HEK293 (cell line): Measurements from ENCODE around the gene TBC1D8.

Source experiments
- CTCF ChIA-PET: fragments of 350-600 bp; formaldehyde crosslinking; extraction: SDS; loops from one replicate; lab custom pipeline; 2021; ENCODE audit warnings: antibody characterized with exemption; lab: Yijun Ruan, JAX
- POLR2A ChIA-PET: fragments of 300-600 bp; formaldehyde crosslinking; extraction: SDS; loops from one replicate; lab custom pipeline; 2020; ENCODE audit warnings: antibody characterized with exemption, inconsistent platforms; lab: Yijun Ruan, JAX
- H3K27ac ChIP-seq: fragments of 200-500 bp; sonication (Bioruptor generic); 2 replicates; pipeline ENCODE4 v1.5.1; 2014; ENCODE audit warnings: low read depth, low read length, control low read depth, inconsistent platforms; ENCODE audit errors: extremely low read depth
- H3K36me3 ChIP-seq, 2 experiments: fragments of 200-500 bp in 1 of 2; sonication (Bioruptor generic) in 1 of 2; 1 replicate in 1 of 2; 2 replicates in 1 of 2; pipeline ENCODE4 v1.5.1; 2014 to 2017; ENCODE audit warnings: inconsistent platforms in 2 of 2, low read length in 2 of 2; ENCODE audit not compliant: control insufficient read depth in 2 of 2, insufficient read depth in 1 of 2
- H3K4me1 ChIP-seq: fragments of 200-500 bp; sonication (Bioruptor generic); 2 replicates; pipeline ENCODE4 v1.5.1; 2014; ENCODE audit warnings: mild to moderate bottlenecking, low read length, inconsistent platforms; ENCODE audit not compliant: control insufficient read depth, insufficient read depth
- H3K4me3 ChIP-seq: 2 replicates; pipeline ENCODE4 v1.5.1; 2011; ENCODE audit warnings: low read depth, mild to moderate bottlenecking, control low read depth, low read length, moderate library complexity
- H3K9me3 ChIP-seq: fragments of 200-500 bp; sonication (Bioruptor generic); 2 replicates; pipeline ENCODE4 v1.5.1; 2014; ENCODE audit warnings: low read depth, low read length, inconsistent platforms; ENCODE audit not compliant: control insufficient read depth, insufficient read depth
- HOXD13 ChIP-seq: sonication (generic); formaldehyde crosslinking; IDR thresholded peaks from 2 replicates; pipeline ENCODE4 v1.8.0; 2022; ENCODE audit warnings: missing genetic modification reagents, borderline replicate concordance
- IKZF3 ChIP-seq: fragments of 450-650 bp; IDR thresholded peaks from 2 replicates; pipeline ENCODE4 v1.5.0; 2018; ENCODE audit warnings: missing biosample characterization, mild to moderate bottlenecking, missing genetic modification characterization, moderate library complexity
- OVOL3 ChIP-seq: fragments of 450-650 bp; formaldehyde crosslinking; IDR thresholded peaks from 2 replicates; pipeline ENCODE4 v1.5.1; 2016; ENCODE audit warnings: missing biosample characterization, missing genetic modification characterization
- PRDM1 ChIP-seq: fragments of 450-650 bp; formaldehyde crosslinking; IDR thresholded peaks from 2 replicates; pipeline ENCODE4; 2016; ENCODE audit warnings: missing biosample characterization, missing genetic modification characterization
- PRDM4 ChIP-seq: fragments of 450-650 bp; formaldehyde crosslinking; IDR thresholded peaks from 2 replicates; pipeline ENCODE4 v1.5.1; 2017; ENCODE audit warnings: missing biosample characterization, missing genetic modification characterization
- SCRT2 ChIP-seq: fragments of 450-650 bp; formaldehyde crosslinking; IDR thresholded peaks from 2 replicates; pipeline ENCODE4 v1.5.1; 2016; ENCODE audit warnings: missing biosample characterization, missing genetic modification characterization
- SETDB1 ChIP-seq: IDR thresholded peaks from one replicate; pipeline ENCODE4 v1.6.1; 2017; ENCODE audit warnings: mild to moderate bottlenecking, low read length, moderate library complexity, mixed read lengths; ENCODE audit not compliant: insufficient read length
- SP3 ChIP-seq: fragments of 450-650 bp; formaldehyde crosslinking; IDR thresholded peaks from 2 replicates; pipeline ENCODE4 v1.5.1; 2016; ENCODE audit warnings: missing biosample characterization, missing genetic modification characterization
- SP7 ChIP-seq: fragments of 450-650 bp; formaldehyde crosslinking; IDR thresholded peaks from 2 replicates; pipeline ENCODE4 v1.5.1; 2016; ENCODE audit warnings: missing biosample characterization, missing genetic modification characterization
- ZBTB26 ChIP-seq: fragments of 450-650 bp; formaldehyde crosslinking; optimal IDR thresholded peaks from 2 replicates; pipeline ENCODE3; 2016; ENCODE audit warnings: missing biosample characterization, mild to moderate bottlenecking, missing genetic modification characterization
- ZEB2 ChIP-seq: fragments of 450-650 bp; formaldehyde crosslinking; IDR thresholded peaks from 2 replicates; pipeline ENCODE4 v1.5.1; 2016; ENCODE audit warnings: missing biosample characterization, missing genetic modification characterization
- ZIC2 ChIP-seq: fragments of 450-650 bp; formaldehyde crosslinking; IDR thresholded peaks from 2 replicates; pipeline ENCODE4 v1.5.1; 2016; ENCODE audit warnings: missing biosample characterization, missing genetic modification characterization
- ZNF10 ChIP-seq: fragments of 450-650 bp; formaldehyde crosslinking; IDR thresholded peaks from 2 replicates; pipeline ENCODE4 v1.5.1; 2017; ENCODE audit warnings: missing biosample characterization, missing genetic modification characterization
- ZNF140 ChIP-seq: fragments of 450-650 bp; formaldehyde crosslinking; IDR thresholded peaks from 2 replicates; pipeline ENCODE4 v1.5.1; 2016; ENCODE audit warnings: missing biosample characterization, missing genetic modification characterization
- ZNF394 ChIP-seq: fragments of 450-650 bp; formaldehyde crosslinking; IDR thresholded peaks from 2 replicates; pipeline ENCODE4 v1.5.1; 2016; ENCODE audit warnings: missing biosample characterization, missing genetic modification characterization, mild to moderate bottlenecking, moderate library complexity, borderline replicate concordance
- ZNF510 ChIP-seq: fragments of 450-650 bp; formaldehyde crosslinking; IDR thresholded peaks from 2 replicates; pipeline ENCODE4 v1.5.1; 2018; ENCODE audit warnings: mild to moderate bottlenecking, missing genetic modification characterization, missing biosample characterization; ENCODE audit not compliant: insufficient replicate concordance
- ZNF530 ChIP-seq: fragments of 450-650 bp; formaldehyde crosslinking; IDR thresholded peaks from 2 replicates; pipeline ENCODE4 v1.5.1; 2016; ENCODE audit warnings: low read depth, missing biosample characterization, missing genetic modification characterization
- ZNF660 ChIP-seq: fragments of 450-650 bp; IDR thresholded peaks from 2 replicates; pipeline ENCODE4 v1.5.1; 2018; ENCODE audit warnings: missing biosample characterization, mild to moderate bottlenecking, missing genetic modification characterization

Gene TBC1D8

GRCh38 chr2:101146535-101146934, 4.6 kb downstream of the TBC1D8 start (continued):
- TF ChIP-seq ZBTB26 (tag by site-specific recombination) (no peak), ZEB2 (tag by site-specific recombination) (0 out of 2 replicates have a peak, but pooled peaks have one; percentile 30), SP7 (tag by site-specific recombination) (0 out of 2 replicates have a peak, but pooled peaks have one; percentile 16)

GRCh38 chr2:101145406-101145805, 5.8 kb downstream of the TBC1D8 start:
- Histone ChIP-seq H3K4me1 (peaks cover 11% of the 10 kb centered on the region), H3K27ac (no peak overlapping the region), H3K36me3 (no peaks in the 10 kb centered on the region), H3K9me3 (peaks cover 2% of the 10 kb centered on the region; the same call in 1 of the 2 replicates)
- ChIA-PET CTCF (no interaction called here), POLR2A (no interaction called here)
- TF ChIP-seq SCRT2 (tag by site-specific recombination): peak; percentile 87
- TF ChIP-seq PRDM1 (tag by site-specific recombination): peak; percentile 64
- TF ChIP-seq ZNF530 (tag by site-specific recombination): no peak
- TF ChIP-seq ZIC2 (tag by site-specific recombination): peak; percentile 33; the same call in 1 of the 2 replicates
- TF ChIP-seq IKZF3 (tag by site-specific recombination): 0 out of 2 replicates have a peak, but pooled peaks have one; percentile 33
- TF ChIP-seq PRDM4 (tag by site-specific recombination): peak; percentile 78
- TF ChIP-seq ZNF510: no peak
- no peak for TF ChIP-seq ZNF660 (tag by site-specific recombination)
- TF ChIP-seq ZNF10 (tag by site-specific recombination): no peak
- TF ChIP-seq, all 188 proteins: peak for 5
- H3K4me3 ChIP-seq: no peak overlapping the region

GRCh38 chr2:101142163-101142562, 9.0 kb downstream of the TBC1D8 start:
- H3K36me3 ChIP-seq: no peaks in the 10 kb centered on the region
- H3K27ac ChIP-seq: no peak overlapping the region
- H3K4me1 ChIP-seq: peaks cover 11% of the 10 kb centered on the region
- ChIA-PET CTCF (no interaction called here), POLR2A (interaction anchor here (2.6 kb wide), 1 partner anchor 9 kb away, joined by 10 read pairs; the partner anchor contains the start of gene TBC1D8)
- peaks cover 2% of the 10 kb centered on the region; the same call in 1 of the 2 replicates for H3K9me3 ChIP-seq
- H3K4me3 ChIP-seq: no peak overlapping the region
- no peak for TF ChIP-seq ZNF394 (tag by site-specific recombination)
- TF ChIP-seq OVOL3 (tag by site-specific recombination): no peak
- no peak for TF ChIP-seq HOXD13 (CRISPR knock-in tag)
- no peak for TF ChIP-seq SP3 (tag by site-specific recombination)
- TF ChIP-seq ZNF140 (tag by site-specific recombination): no peak
- TF ChIP-seq SETDB1: peak; percentile 22
